ENCODE results near the gene METAP1. TPM values are rescaled to one million over a fixed set of nuclear protein-coding genes. Genes with fewer than 3 reads are reported as not detected.

The METAP1 gene
- total RNA-seq, 2 experiments from 2014 or later: 42.6 to 52.8 TPM

- H3K79me2 ChIP-seq (ENCODE audit: insufficient read depth, low read depth, low read length): peaks cover 92% of the 10 kb centered on the region
- no peaks in the 10 kb centered on the region for H3K9me2 ChIP-seq (ENCODE audit: insufficient read depth, low read length)
- peaks cover 15% of the 10 kb centered on the region for H3K9me3 ChIP-seq (ENCODE audit: low read length)
- H3K4me3 ChIP-seq (ENCODE audit: low read depth, low read length, poor library complexity, severe bottlenecking): no peak overlapping the region
- H3K36me3 ChIP-seq (ENCODE audit: insufficient read depth, low read length): peaks cover 44% of the 10 kb centered on the region
- no TSS peak for BruUV-seq (replicated peaks)
- intact Hi-C loops (cut with micrococcal nuclease; ENCODE audit: unreplicated experiment): no loop called here
- ChIA-PET POLR2A (interaction anchor here (0.6 to 1.3 kb wide), 3 partner anchors 13 to 63 kb away, joined by 3 to 7 read pairs (median 4); partner anchors contain the start of genes ADH5 and METAP1), CTCF (ENCODE audit: unreplicated experiment) (no interaction called here)
- DNase-seq (ENCODE audit: low spot score): no peak
- H3K27ac ChIP-seq (ENCODE audit: low read depth, low read length, poor library complexity, severe bottlenecking): no peak overlapping the region
- peaks cover 7% of the 10 kb centered on the region for H4K20me1 ChIP-seq (ENCODE audit: insufficient read depth, low read length)
- H2AFZ ChIP-seq (ENCODE audit: low read length): no peak overlapping the region
- H3K4me1 ChIP-seq (ENCODE audit: insufficient read depth, low read length, poor library complexity, severe bottlenecking): peaks cover 17% of the 10 kb centered on the region
- no peak for TF ChIP-seq CTCF (conservative IDR thresholded peaks at IDR 0.05; ENCODE audit: low read length)
- no peak for TF ChIP-seq EZH2phosphoT487 (IDR thresholded peaks at IDR 0.05; ENCODE audit: borderline replicate concordance, low read depth, low read length)
- no peak overlapping the region for H3K4me2 ChIP-seq (ENCODE audit: low read length)
Observed at GRCh38 chr4:99025506-99025905, 30.0 kb downstream of the METAP1 start.

GRCh38 chr4:99027304-99027703 lies 31.8 kb downstream of the METAP1 start:
- ChIA-PET POLR2A (interaction anchor here (0.6 to 1.2 kb wide), 3 partner anchors 21 to 45 kb away, joined by 3 to 5 read pairs (median 4); no protein-coding TSS in a partner anchor), CTCF (ENCODE audit: unreplicated experiment) (no interaction called here)
- Histone ChIP-seq H3K9me3 (ENCODE audit: low read length) (no peaks in the 10 kb centered on the region), H3K79me2 (ENCODE audit: insufficient read depth, low read depth, low read length) (peaks cover 83% of the 10 kb centered on the region), H4K20me1 (ENCODE audit: insufficient read depth, low read length) (peaks cover 7% of the 10 kb centered on the region), H3K4me1 (ENCODE audit: insufficient read depth, low read length, poor library complexity, severe bottlenecking) (peaks cover 17% of the 10 kb centered on the region), H3K9me2 (ENCODE audit: insufficient read depth, low read length) (no peaks in the 10 kb centered on the region), H3K4me3 (ENCODE audit: low read depth, low read length, poor library complexity, severe bottlenecking) (no peak overlapping the region), H2AFZ (ENCODE audit: low read length) (no peak overlapping the region), H3K27ac (ENCODE audit: low read depth, low read length, poor library complexity, severe bottlenecking) (no peak overlapping the region), H3K36me3 (ENCODE audit: insufficient read depth, low read length) (peaks cover 43% of the 10 kb centered on the region), H3K4me2 (ENCODE audit: low read length) (no peak overlapping the region)
- intact Hi-C loops (cut with micrococcal nuclease; ENCODE audit: unreplicated experiment): no loop called here
- DNase-seq (ENCODE audit: low spot score): no peak
- TF ChIP-seq CTCF (conservative IDR thresholded peaks at IDR 0.05; ENCODE audit: low read length): no peak
- no peak for TF ChIP-seq EZH2phosphoT487 (IDR thresholded peaks at IDR 0.05; ENCODE audit: borderline replicate concordance, low read depth, low read length)
- BruUV-seq (replicated peaks): no TSS peak

- peaks cover 7% of the 10 kb centered on the region for H4K20me1 ChIP-seq (ENCODE audit: insufficient read depth, low read length)
- H3K79me2 ChIP-seq (ENCODE audit: insufficient read depth, low read depth, low read length): peaks cover 83% of the 10 kb centered on the region
- CTCF ChIA-PET (ENCODE audit: unreplicated experiment): no interaction called here
- H3K27ac ChIP-seq (ENCODE audit: low read depth, low read length, poor library complexity, severe bottlenecking): no peak overlapping the region
- peaks cover 17% of the 10 kb centered on the region for H3K4me1 ChIP-seq (ENCODE audit: insufficient read depth, low read length, poor library complexity, severe bottlenecking)
- H3K9me3 ChIP-seq (ENCODE audit: low read length): no peaks in the 10 kb centered on the region
- DNase-seq (ENCODE audit: low spot score): no peak
- H3K36me3 ChIP-seq (ENCODE audit: insufficient read depth, low read length): peaks cover 44% of the 10 kb centered on the region
- TF ChIP-seq EZH2phosphoT487 (IDR thresholded peaks at IDR 0.05; ENCODE audit: borderline replicate concordance, low read depth, low read length): no peak
- TF ChIP-seq CTCF (conservative IDR thresholded peaks at IDR 0.05; ENCODE audit: low read length): no peak
- H3K9me2 ChIP-seq (ENCODE audit: insufficient read depth, low read length): no peaks in the 10 kb centered on the region
- BruUV-seq (replicated peaks): no TSS peak
- H2AFZ ChIP-seq (ENCODE audit: low read length): no peak overlapping the region
- no peak overlapping the region for H3K4me3 ChIP-seq (ENCODE audit: low read depth, low read length, poor library complexity, severe bottlenecking)
- intact Hi-C loops (cut with micrococcal nuclease; ENCODE audit: unreplicated experiment): no loop called here
- no peak overlapping the region for H3K4me2 ChIP-seq (ENCODE audit: low read length)
- POLR2A ChIA-PET: no interaction called here
Observed at GRCh38 chr4:99028187-99028586, 32.7 kb downstream of the METAP1 start.

Data from OCI-LY7 (cell line).